ENCODE results near the gene LST1. TPM values are rescaled to one million over a fixed set of nuclear protein-coding genes. Genes with fewer than 3 reads are reported as not detected.

Gene LST1
- total RNA-seq, 1 experiment from 2014 or later: not detected

Small RNA genes lying within 50 kb of the gene (small RNA-seq; reads per million reads assigned to genes)
- gene MIR6832 (not detected), gene SNORA38 (25.5 reads per million, percentile 93 among the genes with 10 or more reads in this experiment), gene SNORD117 (346 reads per million, percentile 98 among the genes with 10 or more reads in this experiment), gene SNORD84 (not detected), gene UQCRHP1 (not detected)

Other genes with a start within 250 kb of the LST1 start
- gene HLA-B, start 229.1 kb upstream of the LST1 start, total RNA-seq (2014; rRNA removed; shearing (Covaris generic)): 11.8 and 15.4 TPM in 2 replicates
- gene MICA, start 182.7 kb upstream of the LST1 start, total RNA-seq (2014; rRNA removed; shearing (Covaris generic)): 24.9 and 25.6 TPM in 2 replicates
- not detected in 2 replicates for gene MICB, start 88.1 kb upstream of the LST1 start, total RNA-seq (2014; rRNA removed; shearing (Covaris generic))
- gene MCCD1, start 57.3 kb upstream of the LST1 start, total RNA-seq (2014; rRNA removed; shearing (Covaris generic)): not detected in 2 replicates
- 856 and 950 TPM in 2 replicates for gene DDX39B, start 44.3 kb upstream of the LST1 start, total RNA-seq (2014; rRNA removed; shearing (Covaris generic))
- gene ATP6V1G2, start 39.7 kb upstream of the LST1 start, total RNA-seq (2014; rRNA removed; shearing (Covaris generic)): 2.1 TPM in 2 replicates
- 21.2 and 21.9 TPM in 2 replicates for gene NFKBIL1, start 38.7 kb upstream of the LST1 start, total RNA-seq (2014; rRNA removed; shearing (Covaris generic))
- not detected in 2 replicates for gene LTA, start 14.0 kb upstream of the LST1 start, total RNA-seq (2014; rRNA removed; shearing (Covaris generic))
- not detected in 2 replicates for gene TNF, start 10.7 kb upstream of the LST1 start, total RNA-seq (2014; rRNA removed; shearing (Covaris generic))
- not detected in 2 replicates for gene LTB, start 3.9 kb upstream of the LST1 start, total RNA-seq (2014; rRNA removed; shearing (Covaris generic))
- not detected in 2 replicates for gene NCR3, start 6.7 kb downstream of the LST1 start, total RNA-seq (2014; rRNA removed; shearing (Covaris generic))
- not detected in 2 replicates for gene AIF1, start 29.0 kb downstream of the LST1 start, total RNA-seq (2014; rRNA removed; shearing (Covaris generic))
- 93.0 and 115 TPM in 2 replicates for gene PRRC2A, start 34.4 kb downstream of the LST1 start, total RNA-seq (2014; rRNA removed; shearing (Covaris generic))
- gene BAG6, start 66.4 kb downstream of the LST1 start, total RNA-seq (2014; rRNA removed; shearing (Covaris generic)): 196 and 211 TPM in 2 replicates
- gene APOM, start 69.6 kb downstream of the LST1 start, total RNA-seq (2014; rRNA removed; shearing (Covaris generic)): 1.8 and 2.5 TPM in 2 replicates
- 21.8 and 22.8 TPM in 2 replicates for gene C6orf47, start 74.5 kb downstream of the LST1 start, total RNA-seq (2014; rRNA removed; shearing (Covaris generic))
- 37.5 and 38.5 TPM in 2 replicates for gene GPANK1, start 78.7 kb downstream of the LST1 start, total RNA-seq (2014; rRNA removed; shearing (Covaris generic))
- 272 and 357 TPM in 2 replicates for gene CSNK2B, start 79.8 kb downstream of the LST1 start, total RNA-seq (2014; rRNA removed; shearing (Covaris generic))
- 0.88 and 2.6 TPM in 2 replicates for gene LY6G5B, start 83.7 kb downstream of the LST1 start, total RNA-seq (2014; rRNA removed; shearing (Covaris generic))
- 0.47 and 3.6 TPM in 2 replicates for gene LY6G5C, start 94.8 kb downstream of the LST1 start, total RNA-seq (2014; rRNA removed; shearing (Covaris generic))
- gene ABHD16A, start 117.0 kb downstream of the LST1 start, total RNA-seq (2014; rRNA removed; shearing (Covaris generic)): 21.6 and 26.5 TPM in 2 replicates
- gene LY6G6F, start 120.6 kb downstream of the LST1 start, total RNA-seq (2014; rRNA removed; shearing (Covaris generic)): not detected in 2 replicates
- not detected in 2 replicates for gene LY6G6D, start 129.1 kb downstream of the LST1 start, total RNA-seq (2014; rRNA removed; shearing (Covaris generic))
- gene LY6G6C, start 135.5 kb downstream of the LST1 start, total RNA-seq (2014; rRNA removed; shearing (Covaris generic)): not detected in 2 replicates
- gene MPIG6B, start 137.1 kb downstream of the LST1 start, total RNA-seq (2014; rRNA removed; shearing (Covaris generic)): not detected in 2 replicates
- gene DDAH2, start 143.0 kb downstream of the LST1 start, total RNA-seq (2014; rRNA removed; shearing (Covaris generic)): 36.0 and 36.2 TPM in 2 replicates
- 1,383 and 1,400 TPM in 2 replicates for gene CLIC1, start 150.3 kb downstream of the LST1 start, total RNA-seq (2014; rRNA removed; shearing (Covaris generic))
- gene MSH5, start 153.7 kb downstream of the LST1 start, total RNA-seq (2014; rRNA removed; shearing (Covaris generic)): 9.5 and 10.2 TPM in 2 replicates
- 0.64 and 3.5 TPM in 2 replicates for gene SAPCD1, start 176.4 kb downstream of the LST1 start, total RNA-seq (2014; rRNA removed; shearing (Covaris generic))
- gene VWA7, start 191.1 kb downstream of the LST1 start, total RNA-seq (2014; rRNA removed; shearing (Covaris generic)): 0.77 and 0.79 TPM in 2 replicates
- gene VARS1, start 209.5 kb downstream of the LST1 start, total RNA-seq (2014; rRNA removed; shearing (Covaris generic)): 63.0 and 76.4 TPM in 2 replicates
- gene LSM2, start 220.7 kb downstream of the LST1 start, total RNA-seq (2014; rRNA removed; shearing (Covaris generic)): 104 and 115 TPM in 2 replicates
- 0.73 and 1.3 TPM in 2 replicates for gene HSPA1L, start 229.0 kb downstream of the LST1 start, total RNA-seq (2014; rRNA removed; shearing (Covaris generic))
- 99.6 and 108 TPM in 2 replicates for gene HSPA1A, start 229.3 kb downstream of the LST1 start, total RNA-seq (2014; rRNA removed; shearing (Covaris generic))
- 134 and 135 TPM in 2 replicates for gene HSPA1B, start 241.5 kb downstream of the LST1 start, total RNA-seq (2014; rRNA removed; shearing (Covaris generic))